Adrenal gland (tissue), 5 donors: ENCODE data around the gene XG.

Source experiments
- CTCF ChIP-seq, 6 experiments: fragments of 450-650 bp in 4 of 6; fragments of 200-600 bp in 2 of 6; sonication (generic) in 1 of 6; IDR thresholded peaks; 1 replicate in 5 of 6; 2 replicates in 1 of 6; pipeline versions ENCODE4 v1.5.1 to v1.8.0; 2016 to 2021; ENCODE audit warnings: antibody characterized with exemption in 6 of 6, mild to moderate bottlenecking in 2 of 6, moderate library complexity in 1 of 6
- POLR2A ChIP-seq, 2 donors: fragments of 450-650 bp; IDR thresholded peaks; one replicate each; pipeline ENCODE4 v1.6.1; 2017; ENCODE audit warnings: antibody characterized with exemption in 2 of 2, mild to moderate bottlenecking in 2 of 2, moderate library complexity in 1 of 2
- donor health status: DM: no; HTN: no; CAD: no.

GRCh38 chrX:2782171-2782570 is 30.3 kb downstream of the XG start:
- TF ChIP-seq CTCF (IDR thresholded peaks at IDR 0.05) (no peak), POLR2A (IDR thresholded peaks at IDR 0.05) (no peak)
